ENCODE results near the gene CYSTM1.
A peak's percentile ranks its signal among the peaks of the same experiment; 100 is the strongest.
"Not testable (repeated sequence)": the region's sequence is repeated elsewhere in the genome, so short reads cannot be mapped to it uniquely, and the experiment has no call there.

Gene CYSTM1

GRCh38 chr5:140150201-140150600 lies 24.8 kb upstream of the CYSTM1 start:
- no peak for DNase-seq (ENCODE audit: low read depth)

- DNase-seq (ENCODE audit: low read depth): no peak
Measured at GRCh38 chr5:140151144-140152021, 23.6 kb upstream of the CYSTM1 start.

- DNase-seq (ENCODE audit: low read depth): no peak
Measured at GRCh38 chr5:140152022-140152999, 22.7 kb upstream of the CYSTM1 start.

DNA sequence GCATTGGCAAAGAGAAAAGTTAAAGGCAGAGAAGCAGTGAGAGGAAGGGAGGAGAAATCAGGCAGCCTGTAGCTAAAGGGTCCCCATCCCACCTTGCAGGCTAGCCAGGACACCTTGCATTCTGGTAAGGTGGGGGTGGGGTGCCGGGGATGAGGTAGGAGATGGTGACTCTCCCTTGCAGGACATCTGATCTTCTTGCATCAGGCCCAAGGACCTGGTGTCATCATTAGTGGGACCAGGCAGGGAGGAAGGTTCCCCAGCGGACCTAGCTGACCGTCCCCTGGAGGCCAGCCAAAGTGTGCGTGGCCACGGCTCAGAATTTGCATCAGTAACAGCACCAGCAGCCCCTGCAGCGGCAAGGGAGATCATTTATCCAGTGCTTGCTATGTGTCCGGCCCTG lies 21.7 kb upstream of the CYSTM1 start:
- DNase-seq (ENCODE audit: low read depth): no peak

GRCh38 chr5:140153905-140154304 lies 21.1 kb upstream of the CYSTM1 start:
- no peak for DNase-seq (ENCODE audit: low read depth)

DNA sequence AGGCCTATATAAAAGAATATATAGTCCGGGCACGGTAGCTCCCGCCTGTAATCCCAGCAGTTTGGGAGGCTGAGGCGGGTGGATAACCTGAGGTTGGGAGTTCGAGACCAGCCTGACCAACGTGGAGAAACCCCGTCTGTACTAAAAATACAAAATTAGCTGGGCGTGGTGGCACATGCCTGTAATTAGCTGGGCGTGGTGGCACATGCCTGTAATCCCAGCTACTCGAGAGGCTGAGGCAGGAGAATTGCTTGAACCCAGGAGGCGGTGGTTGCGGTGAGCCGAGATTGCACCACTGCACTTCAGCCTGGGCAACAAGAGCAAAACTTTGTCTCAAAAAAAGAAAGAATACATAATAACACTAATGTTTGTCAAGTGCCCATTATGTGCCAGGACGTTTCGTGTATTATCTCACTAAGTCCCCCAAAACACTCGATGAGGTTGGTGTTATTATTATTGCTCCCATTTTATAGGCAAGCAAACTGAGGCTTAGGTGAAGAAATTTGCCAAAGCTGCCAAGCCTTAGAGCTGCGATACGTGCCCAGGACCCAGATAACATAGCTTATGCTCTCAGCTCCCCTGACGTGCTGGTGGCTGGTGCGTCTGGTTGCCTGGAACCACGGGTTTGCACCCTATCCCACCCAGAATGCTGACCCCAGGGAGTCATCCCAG lies 20.1 kb upstream of the CYSTM1 start:
- not testable (repeated sequence) for DNase-seq (ENCODE audit: low read depth)

DNA sequence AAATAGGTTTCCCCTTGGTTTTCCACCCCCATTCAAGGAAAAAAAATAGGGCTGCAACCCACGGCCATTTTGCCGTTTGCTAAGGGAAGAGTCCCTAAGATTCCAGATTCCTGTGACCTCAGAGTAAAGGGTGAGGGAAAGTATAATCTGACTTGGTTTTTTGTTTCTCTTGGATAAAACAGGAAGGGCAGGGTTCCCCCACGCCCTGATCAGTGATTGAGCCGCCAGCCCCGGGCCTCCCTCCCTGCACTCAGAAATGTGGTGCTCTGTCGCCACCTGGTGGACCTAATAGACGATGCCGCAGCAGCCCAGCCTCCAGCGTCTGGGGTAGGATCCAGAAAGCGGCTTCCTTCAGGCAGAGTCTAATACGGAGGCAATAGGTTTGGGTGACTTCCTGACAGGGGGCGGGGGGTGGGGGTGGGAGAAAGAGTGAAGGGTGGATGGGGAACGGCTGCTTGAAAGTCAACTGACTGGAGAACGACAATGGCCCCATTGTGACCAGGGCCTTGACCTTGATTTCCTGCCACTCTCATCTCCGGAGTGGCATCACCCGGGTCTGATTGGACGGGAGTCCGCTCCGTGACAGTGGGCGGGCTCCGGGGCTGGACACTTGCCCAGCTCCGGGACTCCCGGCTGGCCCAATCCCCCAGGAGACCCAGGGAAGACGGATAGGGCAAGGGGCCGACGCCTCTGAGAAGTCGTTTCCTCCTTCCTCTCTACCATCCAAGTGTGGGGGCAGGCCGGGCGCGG lies 17.8 kb upstream of the CYSTM1 start:
- peak; percentile 75 for DNase-seq (ENCODE audit: low read depth)

GRCh38 chr5:140159014-140159927 lies 15.7 kb upstream of the CYSTM1 start:
- DNase-seq (ENCODE audit: low read depth): no peak

DNA sequence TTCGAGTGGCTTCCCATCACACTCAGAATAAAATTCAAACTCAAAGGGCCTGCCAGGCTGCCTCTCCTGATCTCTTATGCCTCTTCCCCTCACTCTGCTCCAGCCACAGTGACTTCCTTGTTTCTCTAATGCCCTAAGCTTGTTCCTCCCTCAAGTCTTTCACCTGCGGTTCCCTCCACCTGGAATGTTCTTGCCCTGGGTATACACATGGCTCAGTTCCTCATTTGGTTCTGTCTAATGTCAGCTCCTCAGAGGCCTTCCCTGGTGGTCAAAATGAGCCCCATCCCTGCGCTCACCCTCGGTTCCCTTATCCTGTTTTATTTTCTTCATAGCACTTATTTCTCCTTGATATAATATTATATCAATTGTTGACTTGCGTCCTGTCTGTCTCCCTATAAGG lies 12.7 kb upstream of the CYSTM1 start:
- no peak for DNase-seq (ENCODE audit: low read depth)

GRCh38 chr5:140162781-140163180 lies 12.2 kb upstream of the CYSTM1 start:
- no peak for DNase-seq (ENCODE audit: low read depth)

GRCh38 chr5:140165101-140165922 lies 9.7 kb upstream of the CYSTM1 start:
- no peak for DNase-seq (ENCODE audit: low read depth)

DNA sequence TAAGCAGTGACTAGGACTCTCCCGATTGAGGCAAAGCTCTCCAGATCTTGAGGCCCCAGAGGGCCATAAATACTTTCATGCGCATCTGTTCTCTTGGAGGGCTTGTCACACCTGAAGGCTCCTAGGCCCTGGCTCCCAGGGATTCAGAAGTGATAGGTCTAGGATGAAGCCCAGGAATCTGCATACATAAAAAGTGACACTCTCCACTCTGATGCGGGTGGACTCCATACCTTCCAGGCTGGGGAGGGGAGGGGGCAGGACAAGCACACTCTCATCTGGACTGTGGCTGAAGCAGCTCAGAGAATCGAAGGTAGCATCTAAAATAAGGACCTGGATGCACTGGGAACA lies 9.1 kb upstream of the CYSTM1 start:
- no peak for DNase-seq (ENCODE audit: low read depth)

DNA sequence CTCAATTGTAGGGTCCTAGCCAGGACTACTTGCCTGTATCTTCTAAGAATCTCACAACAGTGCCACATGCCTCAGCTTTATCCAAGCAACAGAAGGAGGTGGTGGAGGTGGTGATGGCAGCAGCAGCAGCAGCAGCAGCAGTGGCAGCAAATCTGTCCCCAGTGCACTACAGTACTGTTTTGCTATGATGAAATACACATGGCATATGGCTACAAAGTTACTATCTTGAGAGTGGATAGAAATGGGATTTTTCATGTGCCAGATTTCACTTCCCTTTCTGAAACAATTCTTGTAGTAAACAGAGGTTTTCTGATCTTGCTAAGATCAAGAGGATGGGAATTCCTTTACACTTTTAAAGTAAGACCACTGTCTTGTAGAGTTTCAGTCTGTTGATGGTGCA lies 8.1 kb upstream of the CYSTM1 start:
- DNase-seq (ENCODE audit: low read depth): no peak

- no peak for DNase-seq (ENCODE audit: low read depth)
Measured at GRCh38 chr5:140168371-140168770, 6.6 kb upstream of the CYSTM1 start.

DNA sequence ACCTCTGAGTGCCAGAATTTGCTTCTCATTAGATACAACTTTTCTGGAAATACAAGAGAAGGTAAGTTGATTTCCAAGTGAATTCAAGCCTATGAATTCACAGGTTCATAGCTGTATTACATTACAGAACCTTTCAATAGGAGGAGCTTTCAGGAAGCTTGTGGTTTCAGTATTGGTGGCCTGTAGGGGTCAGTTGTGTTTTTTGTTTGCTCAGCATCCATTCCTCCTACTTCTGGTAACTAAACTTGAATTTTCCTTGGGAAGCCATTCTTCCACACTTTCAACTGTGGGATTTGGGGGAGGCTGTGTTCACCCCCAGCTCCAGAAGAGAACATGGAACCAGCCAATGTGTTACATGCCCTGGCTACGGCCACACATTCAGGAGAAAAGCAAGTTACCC lies 5.6 kb upstream of the CYSTM1 start:
- no peak for DNase-seq (ENCODE audit: low read depth)

DNA sequence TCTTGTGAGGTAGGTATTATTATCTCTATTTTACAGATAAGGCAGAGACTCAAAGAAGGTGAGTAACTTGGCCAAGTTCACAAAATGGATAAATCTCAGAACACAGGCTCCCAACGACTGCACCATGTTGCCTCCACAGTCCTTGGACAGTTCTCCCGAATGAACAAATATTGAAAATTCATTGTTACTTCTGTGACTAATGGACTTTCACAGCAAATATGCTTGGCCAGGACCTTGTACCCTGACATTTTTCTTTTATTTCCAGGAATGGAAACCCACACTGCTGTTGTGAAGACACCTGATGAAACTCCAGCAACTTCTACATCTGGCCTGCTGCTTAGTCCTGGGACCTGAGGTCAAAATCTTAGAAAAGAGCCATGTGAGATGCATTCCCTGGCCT lies 2.5 kb upstream of the CYSTM1 start:
- no peak for DNase-seq (ENCODE audit: low read depth)

GRCh38 chr5:140174014-140174413 lies 974 bp upstream of the CYSTM1 start:
- no peak for DNase-seq (ENCODE audit: low read depth)

GRCh38 chr5:140175367-140176030 lies 511 bp downstream of the CYSTM1 start:
- peak; percentile 55 for DNase-seq (ENCODE audit: low read depth)

GRCh38 chr5:140176031-140176387 lies 1.0 kb downstream of the CYSTM1 start:
- no peak for DNase-seq (ENCODE audit: low read depth)

Measured in stimulated activated CD4-positive, alpha-beta T cell treated with anti-CD3 and anti-CD28 coated beads, Interleukin-2, amount 100 ng/mL, for 4 hours (primary cell).